Measurements from ENCODE around the gene DCLK1.

The DCLK1 gene

GRCh38 chr13:35729926-35730627, 401.1 kb downstream of the DCLK1 start:
- no peak for DNase-seq

GRCh38 chr13:35727881-35728280, 403.3 kb downstream of the DCLK1 start:
- no peak for DNase-seq

GRCh38 chr13:35724446-35724845, 406.7 kb downstream of the DCLK1 start:
- DNase-seq: no peak

GRCh38 chr13:35723821-35724220, 407.4 kb downstream of the DCLK1 start:
- DNase-seq: no peak

GRCh38 chr13:35723053-35723461, 408.1 kb downstream of the DCLK1 start:
- DNase-seq: no peak

- DNase-seq: no peak
Observed at GRCh38 chr13:35722458-35723052, 408.6 kb downstream of the DCLK1 start.

GRCh38 chr13:35720690-35721554, 410.3 kb downstream of the DCLK1 start:
- peak; percentile 44 for DNase-seq

GRCh38 chr13:35720290-35720689, 410.9 kb downstream of the DCLK1 start:
- DNase-seq: no peak
